ENCODE data around the gene ACOXL. TPM values are rescaled to one million over a fixed set of nuclear protein-coding genes. Genes with fewer than 3 reads are reported as not detected.

ACOXL gene
- total RNA-seq: not detected in 2 replicates

DNA sequence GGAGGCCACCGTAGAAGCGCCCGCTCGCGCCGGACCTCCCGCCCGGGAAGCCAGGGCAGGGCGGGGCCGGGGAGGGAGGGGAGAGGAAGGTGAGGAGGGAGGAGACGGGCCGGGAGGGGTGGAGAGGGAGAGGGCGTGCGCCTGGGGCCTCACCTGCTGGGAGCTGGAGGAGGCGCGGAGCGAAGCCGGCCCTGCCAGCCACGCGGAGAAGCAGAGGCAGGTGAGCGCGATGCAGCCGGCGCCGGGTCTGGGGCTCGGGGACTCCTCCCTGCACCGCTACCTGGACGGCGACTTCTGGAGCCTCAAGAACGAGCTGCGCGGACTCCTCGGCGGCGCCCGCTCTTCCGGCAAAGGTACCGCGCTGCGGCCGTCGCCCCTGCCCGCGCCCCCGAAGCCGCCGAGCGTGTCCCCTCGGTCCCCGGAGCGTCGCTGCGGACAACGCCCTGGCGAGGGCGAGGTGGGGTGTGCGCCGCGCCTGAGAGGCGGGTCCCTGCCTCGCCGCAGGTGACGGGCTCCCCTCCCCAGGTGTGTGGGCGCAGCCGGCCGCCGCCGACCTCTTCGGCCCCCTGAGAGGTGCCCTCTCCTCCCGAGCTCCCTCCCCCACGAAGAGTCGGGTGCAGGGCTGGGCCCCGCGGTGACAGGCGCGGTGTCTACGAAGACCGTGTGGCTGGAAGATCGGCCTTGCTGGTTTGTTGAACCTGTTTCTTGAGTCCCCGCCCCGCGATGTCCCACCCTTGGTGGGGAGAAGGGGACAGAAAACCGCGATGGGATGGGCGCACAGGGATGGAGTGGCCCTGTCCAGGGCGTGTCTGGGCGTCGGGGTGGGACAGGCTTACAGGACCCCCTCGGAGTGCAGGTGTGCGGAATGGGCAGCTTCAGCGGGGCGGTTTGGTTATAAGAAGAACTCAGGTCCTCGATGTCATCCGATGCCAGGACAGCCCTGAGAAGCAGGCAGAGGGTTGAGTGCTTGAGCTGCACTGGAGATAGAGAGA, at the start of gene ACOXL:
TSS of gene ACOXL (plus strand) at position 152 of the 992 bp plus-strand sequence. CDS start 35,817 bp downstream, outside the sequence.

DNA sequence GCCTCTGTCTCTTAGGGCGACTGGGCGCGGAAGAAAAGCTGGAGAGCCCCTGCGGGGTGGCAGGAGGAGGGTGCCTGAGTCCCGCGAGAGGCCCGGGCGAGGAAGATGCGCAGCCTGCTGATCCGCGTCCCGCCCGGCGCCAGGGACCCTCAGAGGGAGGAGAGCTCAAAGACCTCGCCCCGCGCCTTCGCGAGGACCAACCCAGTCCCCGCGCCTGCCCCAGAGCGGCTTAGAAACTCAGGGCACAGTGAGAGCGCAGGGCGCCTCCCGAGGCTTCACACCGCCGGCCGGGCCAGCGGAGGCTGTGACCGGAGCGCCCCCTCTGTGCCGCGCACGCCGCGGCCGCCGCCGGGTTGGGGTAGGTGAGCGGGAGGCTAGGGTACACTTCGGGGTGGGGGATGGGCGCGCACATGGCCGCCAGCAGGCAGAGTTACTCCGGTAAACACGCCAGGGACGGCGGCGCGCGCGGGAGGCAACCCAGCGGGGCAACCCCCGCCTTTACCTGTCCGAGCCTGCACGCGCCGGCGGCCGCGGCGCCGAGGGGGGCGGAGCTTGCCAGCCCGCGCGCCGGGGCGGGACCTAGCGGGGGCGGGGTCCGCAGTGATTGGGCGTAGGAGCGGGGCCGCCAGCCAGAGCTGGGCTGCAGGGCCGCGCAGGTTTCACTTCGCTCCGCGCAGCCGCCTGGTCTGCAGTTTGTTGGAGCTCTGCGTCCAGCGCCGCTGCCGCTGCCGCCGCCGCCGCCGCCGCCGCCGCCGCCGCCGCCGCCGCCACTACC, 388.1 kb downstream of the ACOXL start, which contains the start of gene BCL2L11:
TSS of gene BCL2L11 (plus strand) at position 662 of the 775 bp plus-strand sequence. CDS start 2,832 bp downstream, outside the sequence.

Other genes with a start within 250 kb of the ACOXL start
- 45.8 and 49.1 TPM in 2 replicates for gene RGPD6, start 155.4 kb upstream of the ACOXL start, total RNA-seq
- 0.71 and 1.4 TPM in 2 replicates for gene BUB1, start 54.5 kb upstream of the ACOXL start, total RNA-seq